C4-2B (cell line): ENCODE results near the gene FAM78B.

Source experiments
- H3K27ac ChIP-seq: fragments of 450-650 bp; 2 replicates; pipeline ENCODE4 v1.5.1; 2017
- CTCF ChIP-seq: fragments of 450-650 bp; conservative IDR thresholded peaks from 2 replicates; pipeline ENCODE4 v1.5.1; 2017; ENCODE audit warnings: mild to moderate bottlenecking
- ZFX ChIP-seq: fragments of 450-650 bp; IDR thresholded peaks from 2 replicates; pipeline ENCODE4 v1.6.1; 2017

Gene FAM78B

GRCh38 chr1:166031932-166032571 lies 134.7 kb downstream of the FAM78B start:
- H3K27ac ChIP-seq: no peak overlapping the region; the same call in 1 of the 2 replicates
- TF ChIP-seq ZFX (no peak), CTCF (no peak)

GRCh38 chr1:166029196-166029945 lies 137.4 kb downstream of the FAM78B start:
- TF ChIP-seq CTCF: no peak
- no peak for TF ChIP-seq ZFX
- H3K27ac ChIP-seq: no peak overlapping the region

GRCh38 chr1:166026555-166026954 lies 140.2 kb downstream of the FAM78B start:
- H3K27ac ChIP-seq: no peak overlapping the region
- TF ChIP-seq ZFX: no peak

GRCh38 chr1:166026143-166026542 lies 140.7 kb downstream of the FAM78B start:
- TF ChIP-seq ZFX (no peak), CTCF (no peak)
- H3K27ac ChIP-seq: no peak overlapping the region

- TF ChIP-seq CTCF (no peak), ZFX (no peak)
- H3K27ac ChIP-seq: no peak overlapping the region
Observed at GRCh38 chr1:166020210-166020609, 146.6 kb downstream of the FAM78B start.
